Spleen (tissue), 11 donors: ENCODE data around the gene IL1RAPL1. TPM values are rescaled to one million over a fixed set of nuclear protein-coding genes. Genes with fewer than 3 reads are reported as not detected.

Experiments
- DNase-seq: peaks from one replicate; pipeline ENCODE4 v3.0.0-alpha.2; 2020
- H3K27ac ChIP-seq, 8 donors: fragments of 200-600 bp; sonication (generic) in 7 of 8; 1 replicate in 4 of 8; 2 replicates in 4 of 8; pipeline versions ENCODE4 v1.5.0 to v1.8.0; 2016 to 2021; ENCODE audit warnings: inconsistent platforms in 4 of 8, mild to moderate bottlenecking in 4 of 8, moderate library complexity in 1 of 8
- H3K27me3 ChIP-seq, 7 donors: fragments of 200-600 bp; sonication (generic) in 6 of 7; replicated peaks in 1 of 7; 1 replicate in 4 of 7; 2 replicates in 3 of 7; pipeline versions ENCODE4 v1.5.0 to v1.8.0; 2016 to 2021; ENCODE audit warnings: inconsistent platforms in 3 of 7, mild to moderate bottlenecking in 1 of 7
- H3K36me3 ChIP-seq, 6 donors: fragments of 200-600 bp; sonication (generic) in 5 of 6; 1 replicate in 4 of 6; 2 replicates in 2 of 6; pipeline versions ENCODE4 v1.5.0 to v1.8.0; 2016 to 2021; ENCODE audit warnings: inconsistent platforms in 2 of 6
- H3K4me1 ChIP-seq, 6 donors: fragments of 200-600 bp; sonication (generic) in 5 of 6; 1 replicate in 3 of 6; 2 replicates in 3 of 6; pipeline versions ENCODE4 v1.5.0 to v1.8.0; 2016 to 2021; ENCODE audit warnings: inconsistent platforms in 3 of 6
- H3K4me3 ChIP-seq, 8 donors: fragments of 200-600 bp; sonication (generic) in 7 of 8; 1 replicate in 4 of 8; 2 replicates in 4 of 8; pipeline versions ENCODE4 v1.5.0 to v1.8.0; 2016 to 2021; ENCODE audit warnings: inconsistent platforms in 4 of 8, mild to moderate bottlenecking in 4 of 8, moderate library complexity in 2 of 8
- H3K9me3 ChIP-seq, 8 donors: fragments of 200-600 bp; sonication (generic) in 7 of 8; 1 replicate in 4 of 8; 2 replicates in 4 of 8; pipeline versions ENCODE4 v1.5.0 to v1.8.0; 2016 to 2021; ENCODE audit warnings: inconsistent platforms in 4 of 8
- CTCF ChIP-seq, 11 experiments: fragments of 200-600 bp in 7 of 11; fragments of 450-650 bp in 4 of 11; sonication (generic) in 4 of 11; IDR thresholded peaks in 8 of 11; conservative IDR thresholded peaks in 3 of 11; 1 replicate in 7 of 11; 2 replicates in 4 of 11; pipeline versions ENCODE4 v1.4.0 to v1.8.0; 2016 to 2021; ENCODE audit warnings: antibody characterized with exemption in 11 of 11, inconsistent platforms in 4 of 11, mild to moderate bottlenecking in 1 of 11
- POLR2A ChIP-seq, 3 donors: fragments of 450-650 bp; IDR thresholded peaks; one replicate each; pipeline ENCODE4 v1.5.1; 2017; ENCODE audit warnings: antibody characterized with exemption in 3 of 3, mild to moderate bottlenecking in 1 of 3
- POLR2AphosphoS5 ChIP-seq, 3 donors: sonication (generic); formaldehyde crosslinking; IDR thresholded peaks; one replicate each; pipeline ENCODE4 v1.5.1; 2017; ENCODE audit warnings: antibody characterized with exemption in 3 of 3
- WGBS, 5 donors: extraction: QIAGEN DNeasy Blood & Tissue Kit in 3 of 5; methylation state at CpG; one replicate each; pipeline versions ENCODE4 v1.1.5 to v1.1.7; 2013 to 2018; 5-methylcytosine and 5-hydroxymethylcytosine counted together
- intact Hi-C: fragments of 100-400 bp; cut with DNase I; formaldehyde crosslinking; loops from one replicate; pipeline ENCODE4 v1.15.0; 2023; ENCODE audit warnings: low total_unique reads
- polyA plus RNA-seq, 3 donors: library from polyadenylated mRNA; stranded (reverse); fragments of 200-250 nt; gene quantifications; one replicate each; pipeline ENCODE4 v1.2.1, GENCODE V29; 2013
- total RNA-seq, 7 donors: library from RNA; depleted of rRNA in 3 of 7; stranded (reverse); fragments of >200 nt in 3 of 7; fragmentation: NEBNext Ultra II Directional in 4 of 7; extraction: Animal tissue kit (Norgen Biotek cat#: 25700) in 4 of 7; gene quantifications; one replicate each; pipeline versions ENCODE4 v1.1.0 to v1.2.1, GENCODE V29; 2016 to 2021
- donor health status: healthy with polysubstance abuse.
- donor health status: DM: no; HTN: no; CAD: no; lungs with moderate emphysema.
- donor health status: DM: no; HTN: no; CAD: no.
- donor health status: Bipolar disorder and iron deficiency.
- donor health status: healthy.
- donor health status: DM: no; HTN: no; CAD: no.
- donor health status: DM: yes; HTN: yes; CAD: no.

IL1RAPL1 gene
- total and polyA plus RNA-seq, 10 donors, result 0.03 to 0.19 TPM; not detected in 8

- DNase-seq, result no peak
- Histone ChIP-seq H3K4me3 (no peak overlapping the region), H3K27ac (no peak overlapping the region), H3K36me3 (no peaks in the 10 kb centered on the region), H3K4me1 (no peaks in the 10 kb centered on the region), H3K9me3 (peaks cover 0 to 3% (median 0%) of the 10 kb centered on the region in 8 donors), H3K27me3 (no peaks in the 10 kb centered on the region)
- WGBS, 5 donors, result 15 to 50% (median 23%) methylated on average over 1 of the region's 1 CpG
- TF ChIP-seq POLR2AphosphoS5 (IDR thresholded peaks at IDR 0.05) (no peak), CTCF (IDR thresholded peaks at IDR 0.05 in 8 of 11, conservative IDR thresholded peaks at IDR 0.05 in 3 of 11) (no peak), POLR2A (IDR thresholded peaks at IDR 0.05) (no peak)
- intact Hi-C loops, result no loop called here
Observed at GRCh38 chrX:28876408-28876807, 289.2 kb downstream of the IL1RAPL1 start.

- no peak for DNase-seq
- intact Hi-C loops, result no loop called here
- Histone ChIP-seq H3K36me3 (no peaks in the 10 kb centered on the region), H3K4me1 (no peaks in the 10 kb centered on the region), H3K4me3 (no peak overlapping the region), H3K27me3 (no peaks in the 10 kb centered on the region), H3K27ac (no peak overlapping the region), H3K9me3 (peaks cover 0 to 7% (median 0%) of the 10 kb centered on the region in 8 donors)
- WGBS, 5 donors, result 56 to 86% (median 74%) methylated on average over 2 of the region's 2 CpGs
- TF ChIP-seq POLR2A (IDR thresholded peaks at IDR 0.05), result no peak
- no peak for TF ChIP-seq POLR2AphosphoS5 (IDR thresholded peaks at IDR 0.05)
- TF ChIP-seq CTCF (IDR thresholded peaks at IDR 0.05 in 8 of 11, conservative IDR thresholded peaks at IDR 0.05 in 3 of 11), result no peak
Observed at GRCh38 chrX:28876901-28877300, 289.7 kb downstream of the IL1RAPL1 start.

- Histone ChIP-seq H3K27me3 (no peaks in the 10 kb centered on the region), H3K27ac (no peak overlapping the region), H3K4me1 (no peaks in the 10 kb centered on the region), H3K36me3 (no peaks in the 10 kb centered on the region), H3K4me3 (no peak overlapping the region), H3K9me3 (peaks cover 0 to 14% (median 0%) of the 10 kb centered on the region in 8 donors)
- DNase-seq, result no peak
- no peak for TF ChIP-seq CTCF (IDR thresholded peaks at IDR 0.05 in 8 of 11, conservative IDR thresholded peaks at IDR 0.05 in 3 of 11)
- no peak for TF ChIP-seq POLR2A (IDR thresholded peaks at IDR 0.05)
- TF ChIP-seq POLR2AphosphoS5 (IDR thresholded peaks at IDR 0.05), result no peak
- intact Hi-C loops, result no loop called here
Observed at GRCh38 chrX:28880136-28880535, 292.9 kb downstream of the IL1RAPL1 start.

GRCh38 chrX:28884823-28885222 lies 297.6 kb downstream of the IL1RAPL1 start:
- no peak for DNase-seq
- Histone ChIP-seq H3K27me3 (no peaks in the 10 kb centered on the region), H3K9me3 (peaks cover 0 to 14% (median 0%) of the 10 kb centered on the region in 8 donors), H3K4me3 (no peak overlapping the region), H3K36me3 (no peaks in the 10 kb centered on the region), H3K4me1 (no peaks in the 10 kb centered on the region), H3K27ac (no peak overlapping the region)
- 63 to 92% (median 81%) methylated on average over 1 of the region's 1 CpG for WGBS, 5 donors
- TF ChIP-seq CTCF (IDR thresholded peaks at IDR 0.05 in 8 of 11, conservative IDR thresholded peaks at IDR 0.05 in 3 of 11), result no peak
- TF ChIP-seq POLR2A (IDR thresholded peaks at IDR 0.05), result no peak
- TF ChIP-seq POLR2AphosphoS5 (IDR thresholded peaks at IDR 0.05), result no peak
- intact Hi-C loops, result no loop called here
